IMR-90 (cell line): ENCODE data around the gene PEX6. TPM values are rescaled to one million over a fixed set of nuclear protein-coding genes. Genes with fewer than 3 reads are reported as not detected.

ENCODE experiments used
- ATAC-seq: fragments of 200-7000 bp; cut with Tn5 transposase; 2 replicates; pipeline ENCODE4 v1.9.1; 2020; ENCODE audit warnings: low read depth, mild to moderate bottlenecking, moderate library complexity
- BruUV-seq: library from RNA; stranded (reverse); fragments of 400-500 nt; replicated peaks from 2 replicates; lab custom pipeline; 2021; lab: Mats Ljungman, UMichigan
- CTCF ChIA-PET: fragments of 300-600 bp; formaldehyde crosslinking; extraction: SDS; loops from one replicate; lab custom pipeline; 2021; ENCODE audit warnings: antibody characterized with exemption; lab: Yijun Ruan, JAX
- POLR2A ChIA-PET: fragments of 300-600 bp; sonication (Branson Sonifier 250); formaldehyde crosslinking; loops from one replicate; lab custom pipeline; 2022; ENCODE audit warnings: antibody characterized with exemption; ENCODE audit not compliant: unreplicated experiment; lab: Charles Lee
- DNase-seq: peaks from one replicate; pipeline ENCODE4 v3.0.0; 2013
- H2AFZ ChIP-seq: replicated peaks from 2 replicates; pipeline ENCODE3; 2013; ENCODE audit warnings: low read length, mild to moderate bottlenecking; ENCODE audit not compliant: poor library complexity
- H2AK5ac ChIP-seq: 2 replicates; pipeline ENCODE4 v1.6.1; 2013; ENCODE audit warnings: low read depth, low read length, inconsistent platforms
- H2AK9ac ChIP-seq: replicated peaks from 2 replicates; pipeline ENCODE3; 2013; ENCODE audit warnings: mild to moderate bottlenecking, low read depth, low read length, moderate library complexity; ENCODE audit not compliant: poor library complexity
- H2BK120ac ChIP-seq: 2 replicates; pipeline ENCODE4 v1.6.1; 2013; ENCODE audit warnings: low read depth, low read length, inconsistent platforms
- H2BK15ac ChIP-seq: 3 replicates; pipeline ENCODE4 v1.6.1; 2013; ENCODE audit warnings: low read depth, low read length, inconsistent platforms
- H2BK20ac ChIP-seq: 2 replicates; pipeline ENCODE4 v1.6.1; 2013; ENCODE audit warnings: low read depth, mild to moderate bottlenecking, inconsistent platforms, low read length, moderate library complexity
- H2BK5ac ChIP-seq: 2 replicates; pipeline ENCODE4 v1.6.1; 2013; ENCODE audit warnings: mild to moderate bottlenecking, low read depth, low read length, inconsistent platforms; ENCODE audit not compliant: poor library complexity, severe bottlenecking
- H3K14ac ChIP-seq: replicated peaks from 2 replicates; pipeline ENCODE4 v1.6.1; 2013; ENCODE audit warnings: low read depth, low read length, inconsistent platforms
- H3K18ac ChIP-seq: 2 replicates; pipeline ENCODE4 v1.6.1; 2013; ENCODE audit warnings: low read depth, low read length, control low read depth
- H3K23ac ChIP-seq: 2 replicates; pipeline ENCODE4 v1.6.1; 2013; ENCODE audit warnings: low read depth, low read length, inconsistent platforms
- H3K27ac ChIP-seq: 2 replicates; pipeline ENCODE4 v1.5.1; 2013; ENCODE audit warnings: mild to moderate bottlenecking, control low read depth, low read length; ENCODE audit not compliant: insufficient read depth
- H3K27me3 ChIP-seq: 2 replicates; pipeline ENCODE4 v1.6.1; 2013; ENCODE audit warnings: low read length; ENCODE audit not compliant: control insufficient read depth, insufficient read depth
- H3K36me3 ChIP-seq: 2 replicates; pipeline ENCODE4 v1.6.1; 2013; ENCODE audit warnings: low read length, mixed read lengths; ENCODE audit not compliant: control insufficient read depth, insufficient read depth
- H3K4ac ChIP-seq: 2 replicates; pipeline ENCODE4 v1.6.1; 2013; ENCODE audit warnings: low read depth, low read length, inconsistent platforms
- H3K4me1 ChIP-seq: 2 replicates; pipeline ENCODE4 v1.6.1; 2013; ENCODE audit warnings: low read length, mixed read lengths; ENCODE audit not compliant: control insufficient read depth, insufficient read depth
- H3K4me2 ChIP-seq: 2 replicates; pipeline ENCODE4 v1.6.1; 2013; ENCODE audit warnings: low read depth, mild to moderate bottlenecking, control low read depth, low read length, moderate library complexity
- H3K4me3 ChIP-seq: 2 replicates; pipeline ENCODE4 v1.5.1; 2013; ENCODE audit warnings: low read depth, mild to moderate bottlenecking, control low read depth, low read length, moderate library complexity; ENCODE audit not compliant: insufficient read depth
- H3K56ac ChIP-seq: 2 replicates; pipeline ENCODE4 v1.6.1; 2013; ENCODE audit warnings: low read length, inconsistent platforms; ENCODE audit not compliant: insufficient read depth; ENCODE audit errors: extremely low read depth
- H3K79me1 ChIP-seq, 2 experiments: 2 replicates each; pipeline ENCODE4 v1.6.1; 2013; ENCODE audit warnings: low read length in 2 of 2, inconsistent platforms in 1 of 2, low read depth in 1 of 2
- H3K9ac ChIP-seq: 2 replicates; pipeline ENCODE4 v1.6.1; 2013; ENCODE audit warnings: low read depth, low read length, control low read depth
- H3K9me1 ChIP-seq: 2 replicates; pipeline ENCODE4 v1.6.1; 2013; ENCODE audit warnings: low read length, inconsistent platforms; ENCODE audit not compliant: insufficient read depth
- H3K9me3 ChIP-seq: 2 replicates; pipeline ENCODE4 v1.6.1; 2013; ENCODE audit warnings: low read length; ENCODE audit not compliant: control insufficient read depth, insufficient read depth
- H4K20me1 ChIP-seq: 2 replicates; pipeline ENCODE4 v1.6.1; 2013; ENCODE audit warnings: low read length, inconsistent platforms; ENCODE audit not compliant: insufficient read depth
- H4K5ac ChIP-seq: 2 replicates; pipeline ENCODE4 v1.6.1; 2013; ENCODE audit warnings: mild to moderate bottlenecking, low read depth, low read length, control low read depth
- H4K8ac ChIP-seq, 2 experiments: 2 replicates each; pipeline ENCODE4 v1.6.1; 2013; ENCODE audit warnings: low read depth in 2 of 2, low read length in 2 of 2, control low read depth in 1 of 2, inconsistent platforms in 1 of 2
- H4K91ac ChIP-seq: 2 replicates; pipeline ENCODE4 v1.6.1; 2013; ENCODE audit warnings: low read depth, low read length, inconsistent platforms; ENCODE audit not compliant: insufficient read depth
- BHLHE40 ChIP-seq: fragments of 150-350 bp; IDR thresholded peaks from 2 replicates; pipeline ENCODE4 v1.6.1; 2016; ENCODE audit warnings: mild to moderate bottlenecking, low read depth, low read length
- CEBPB ChIP-seq: IDR thresholded peaks from 2 replicates; pipeline ENCODE4 v1.6.1; 2012; ENCODE audit warnings: low read depth, low read length, improper control_type of control experiment
- CHD1 ChIP-seq: IDR thresholded peaks from 2 replicates; pipeline ENCODE4 v1.6.1; 2012; ENCODE audit warnings: low read depth, low read length, improper control_type of control experiment
- CTCF ChIP-seq: conservative IDR thresholded peaks from 2 replicates; pipeline ENCODE4 v1.5.1; 2012; ENCODE audit warnings: mild to moderate bottlenecking, low read depth, low read length, improper control_type of control experiment
- FOS ChIP-seq: fragments of 150-350 bp; IDR thresholded peaks from 2 replicates; pipeline ENCODE4 v1.6.1; 2016; ENCODE audit warnings: low read depth, low read length
- MXI1 ChIP-seq: IDR thresholded peaks from 2 replicates; pipeline ENCODE4 v1.6.1; 2012; ENCODE audit warnings: low read depth, mild to moderate bottlenecking, low read length, moderate library complexity, borderline replicate concordance
- POLR2A ChIP-seq: IDR thresholded peaks from 2 replicates; pipeline ENCODE4 v1.6.1; 2012; ENCODE audit warnings: mild to moderate bottlenecking, low read depth, low read length
- RAD21 ChIP-seq: IDR thresholded peaks from 2 replicates; pipeline ENCODE4 v1.6.1; 2012; ENCODE audit warnings: low read length, improper control_type of control experiment
- RFX5 ChIP-seq: IDR thresholded peaks from 2 replicates; pipeline ENCODE4 v1.8.0; 2012; ENCODE audit warnings: low read depth, mild to moderate bottlenecking, low read length, moderate library complexity
- SMC3 ChIP-seq: fragments of 150-350 bp; IDR thresholded peaks from 2 replicates; pipeline ENCODE4 v1.6.1; 2016; ENCODE audit warnings: low read depth, mild to moderate bottlenecking, antibody characterized with exemption, low read length, moderate library complexity
- USF2 ChIP-seq: fragments of 150-350 bp; IDR thresholded peaks from 2 replicates; pipeline ENCODE4 v1.6.1; 2017; ENCODE audit warnings: mild to moderate bottlenecking, antibody characterized with exemption, low read length, low read depth
- WGBS, 2 experiments: methylation state at CpG; one replicate each; pipeline versions ENCODE4 v1.1.5 to v1.1.7; 2013; ENCODE audit warnings: missing lambda C conversion rate in 2 of 2; ENCODE audit not compliant: insufficient read length in 1 of 2; ENCODE audit errors: extremely low coverage in 2 of 2; 5-methylcytosine and 5-hydroxymethylcytosine counted together
- dilution Hi-C: fragments of 300-500 bp; cut with HindIII; formaldehyde crosslinking; loops from one replicate; pipeline ENCODE4 v1.14.3; 2018; ENCODE audit warnings: low sequenced_read_pairs; ENCODE audit not compliant: unreplicated experiment
- in situ Hi-C: fragments of 300-500 bp; cut with MboI; formaldehyde crosslinking; loops from 3 replicates; pipeline ENCODE4 v1.14.3; 2019; ENCODE audit warnings: low sequenced_read_pairs, inconsistent platforms, mixed read lengths
- intact Hi-C: fragments of 100-400 bp; cut with micrococcal nuclease; formaldehyde crosslinking; loops from 2 replicates; pipeline ENCODE4 v1.10.0; 2022
- polyA plus RNA-seq, 3 experiments: library from polyadenylated mRNA; depleted of rRNA; stranded (reverse); fragments of >200 nt; gene quantifications; 2 replicates each; pipeline ENCODE4 v1.2.3, GENCODE V29; 2012; ENCODE audit warnings: low replicate concordance in 1 of 3
- total RNA-seq: library from RNA; depleted of rRNA; stranded (reverse); fragments of >200 nt; gene quantifications from 2 replicates; pipeline ENCODE4 v1.2.3, GENCODE V29; 2012

Gene PEX6
- total and polyA plus RNA-seq, 2 of the 4 experiments (the other 2 are of a cell fraction) = 10.4 to 10.6 TPM

GRCh38 chr6:43013843-43014433, 35.0 kb upstream of the PEX6 start, which contains the start of the genes KLHDC3 and MEA1 (continued):
- TF ChIP-seq MXI1 = peak; percentile 98
- TF ChIP-seq RFX5 = no peak

GRCh38 chr6:43013097-43013842, 34.3 kb upstream of the PEX6 start:
- Histone ChIP-seq H3K36me3 (peaks cover 44% of the 10 kb centered on the region), H2BK20ac (no peak overlapping the region), H3K4me1 (peaks cover 8% of the 10 kb centered on the region), H2BK120ac (no peak overlapping the region), H3K23ac (peak overlapping the region; percentile 89), H3K27me3 (no peaks in the 10 kb centered on the region), H3K9me1 (peaks cover 3% of the 10 kb centered on the region), H2AK5ac (peak overlapping the region; percentile 65), H3K9ac (peak overlapping the region; percentile 80), H3K56ac (peak overlapping the region; percentile 30), H3K9me3 (no peaks in the 10 kb centered on the region), H2AK9ac (peak overlapping the region; percentile 91), H4K20me1 (no peaks in the 10 kb centered on the region; the same call in 1 of the 2 replicates), H2BK15ac (no peak overlapping the region), H3K27ac (peak overlapping the region; percentile 69), H2BK5ac (peak overlapping the region; percentile 23), H3K14ac (peak overlapping the region; percentile 54), H3K4me3 (peak overlapping the region; percentile 54), H3K18ac (no peak overlapping the region), H4K5ac (peak overlapping the region; percentile 3), H4K8ac (peak overlapping the region; percentile 10 to 71; a peak in 3 of 4 replicates), H3K4ac (peak overlapping the region; percentile 67), H3K79me1 (peaks cover 5 to 69% of the 10 kb centered on the region in 2 experiments; a peak in 2 of 4 replicates), H3K4me2 (peak overlapping the region; percentile 97), H4K91ac (no peak overlapping the region), H2AFZ (peak overlapping the region; percentile 77)
- CTCF ChIA-PET = no interaction called here
- dilution Hi-C loops (no loop called here), intact Hi-C loops (no loop called here), in situ Hi-C loops (no loop called here)
- ATAC-seq (peak; percentile 31), DNase-seq (peak; percentile 21)
- TF ChIP-seq SMC3 = no peak
- TF ChIP-seq POLR2A = no peak
- TF ChIP-seq RAD21 = no peak
- TF ChIP-seq CTCF = no peak
- TF ChIP-seq BHLHE40 = no peak
- TF ChIP-seq FOS = no peak
- no peak for TF ChIP-seq USF2
- TF ChIP-seq CHD1 = no peak
- TF ChIP-seq CEBPB = no peak
- POLR2A ChIA-PET = interaction anchor here (0.5 to 0.9 kb wide), 2 partner anchors 110 to 161 kb away, joined by 3 to 4 read pairs; no protein-coding TSS in a partner anchor
- BruUV-seq = no TSS peak
- WGBS, 2 experiments = 0% methylated on average over 9 of the region's 25 CpGs; no CpG with 5 or more reads in 1 of the 2 experiments
